ENCODE data around the gene KRTAP5-10. TPM values are rescaled to one million over a fixed set of nuclear protein-coding genes. Genes with fewer than 3 reads are reported as not detected.
A peak's percentile ranks its signal among the peaks of the same experiment; 100 is the strongest.
"Not testable (repeated sequence)": the region's sequence is repeated elsewhere in the genome, so short reads cannot be mapped to it uniquely, and the experiment has no call there.

KRTAP5-10 gene
- total and polyA plus RNA-seq, 4 experiments from 2014 or later, result not detected

GRCh38 chr11:71527576-71528210 is 37.7 kb upstream of the KRTAP5-10 start:
- Histone ChIP-seq H3K27ac (ENCODE audit: low read depth, low read length) (no peak overlapping the region), H3K9me3 (ENCODE audit: control insufficient read depth in 1 of 2, low read length in 2 of 2) (no peaks in the 10 kb centered on the region), H3K27me3 (ENCODE audit: insufficient read depth, low read length) (no peaks in the 10 kb centered on the region), H3K4me1 (ENCODE audit: insufficient read depth, low read length) (no peaks in the 10 kb centered on the region), H3K4me3 (ENCODE audit: low read length in 2 of 2) (no peak overlapping the region), H3K36me3 (ENCODE audit: insufficient read depth, low read length) (no peaks in the 10 kb centered on the region)
- H3K4me3 Mint-ChIP-seq, result no peak overlapping the region
- no peaks in the 10 kb centered on the region for H3K36me3 Mint-ChIP-seq
- ChIA-PET POLR2A (ENCODE audit: partially characterized antibody) (no interaction called here), CTCF (ENCODE audit: partially characterized antibody) (no interaction called here)
- H3K27ac Mint-ChIP-seq, result no peak overlapping the region
- intact Hi-C loops (cut with micrococcal nuclease), result no loop called here
- H3K4me1 Mint-ChIP-seq, result no peaks in the 10 kb centered on the region
- H3K9me3 Mint-ChIP-seq, result peaks cover 0 to 8% (median 0%) of the 10 kb centered on the region in 8 donors
- peaks cover 3 to 9% of the 10 kb centered on the region in 2 donors for H3K27me3 Mint-ChIP-seq
- DNase-seq, result no peak

GRCh38 chr11:71530602-71531001 is 34.8 kb upstream of the KRTAP5-10 start:
- POLR2A ChIA-PET (ENCODE audit: partially characterized antibody), result no interaction called here
- H3K27me3 ChIP-seq (ENCODE audit: insufficient read depth, low read length), result no peaks in the 10 kb centered on the region
- no peak overlapping the region for H3K4me3 ChIP-seq (ENCODE audit: low read length in 2 of 2)
- H3K27ac ChIP-seq (ENCODE audit: low read depth, low read length), result no peak overlapping the region
- Mint-ChIP-seq H3K4me1 (no peaks in the 10 kb centered on the region), H3K27me3 (peaks cover 0 to 9% of the 10 kb centered on the region in 2 donors), H3K36me3 (no peaks in the 10 kb centered on the region), H3K27ac (no peak overlapping the region), H3K9me3 (no peaks in the 10 kb centered on the region), H3K4me3 (no peak overlapping the region)
- no peaks in the 10 kb centered on the region for H3K36me3 ChIP-seq (ENCODE audit: insufficient read depth, low read length)
- no peaks in the 10 kb centered on the region for H3K9me3 ChIP-seq (ENCODE audit: control insufficient read depth in 1 of 2, low read length in 2 of 2)
- H3K4me1 ChIP-seq (ENCODE audit: insufficient read depth, low read length), result no peaks in the 10 kb centered on the region
- CTCF ChIA-PET (ENCODE audit: partially characterized antibody), result no interaction called here
- no peak for DNase-seq
- intact Hi-C loops (cut with micrococcal nuclease), result no loop called here

GRCh38 chr11:71532036-71532610 is 33.2 kb upstream of the KRTAP5-10 start:
- H3K27me3 ChIP-seq (ENCODE audit: insufficient read depth, low read length), result no peaks in the 10 kb centered on the region
- H3K4me3 Mint-ChIP-seq, result no peak overlapping the region
- H3K36me3 Mint-ChIP-seq, result no peaks in the 10 kb centered on the region
- no peak overlapping the region for H3K4me3 ChIP-seq (ENCODE audit: low read length in 2 of 2)
- peaks cover 2 to 5% of the 10 kb centered on the region in 2 donors for H3K27me3 Mint-ChIP-seq
- intact Hi-C loops (cut with micrococcal nuclease), result no loop called here
- no peak overlapping the region for H3K27ac ChIP-seq (ENCODE audit: low read depth, low read length)
- no peaks in the 10 kb centered on the region for H3K9me3 Mint-ChIP-seq
- no peak overlapping the region for H3K27ac Mint-ChIP-seq
- ChIA-PET POLR2A (ENCODE audit: partially characterized antibody) (no interaction called here), CTCF (ENCODE audit: partially characterized antibody) (no interaction called here)
- no peaks in the 10 kb centered on the region for H3K4me1 ChIP-seq (ENCODE audit: insufficient read depth, low read length)
- H3K36me3 ChIP-seq (ENCODE audit: insufficient read depth, low read length), result no peaks in the 10 kb centered on the region
- H3K4me1 Mint-ChIP-seq, result no peaks in the 10 kb centered on the region
- DNase-seq, result no peak
- H3K9me3 ChIP-seq (ENCODE audit: control insufficient read depth in 1 of 2, low read length in 2 of 2), result no peaks in the 10 kb centered on the region

GRCh38 chr11:71534711-71535608 is 30.4 kb upstream of the KRTAP5-10 start:
- H3K4me3 Mint-ChIP-seq; H3K27me3 ChIP-seq (ENCODE audit: insufficient read depth, low read length); H3K36me3 ChIP-seq (ENCODE audit: insufficient read depth, low read length); POLR2A ChIA-PET (ENCODE audit: partially characterized antibody); DNase-seq; H3K4me1 ChIP-seq (ENCODE audit: insufficient read depth, low read length); H3K27ac Mint-ChIP-seq; H3K9me3 ChIP-seq (ENCODE audit: control insufficient read depth in 1 of 2, low read length in 2 of 2); H3K27ac ChIP-seq (ENCODE audit: low read depth, low read length); CTCF ChIA-PET (ENCODE audit: partially characterized antibody); H3K4me3 ChIP-seq (ENCODE audit: low read length in 2 of 2); intact Hi-C loops (cut with micrococcal nuclease); H3K4me1 Mint-ChIP-seq; H3K9me3 Mint-ChIP-seq; H3K36me3 Mint-ChIP-seq: not testable (repeated sequence)
- peaks cover 9 to 12% of the 10 kb centered on the region in 2 donors for H3K27me3 Mint-ChIP-seq

- Histone ChIP-seq H3K4me3 (ENCODE audit: low read length in 2 of 2) (no peak overlapping the region), H3K27ac (ENCODE audit: low read depth, low read length) (no peak overlapping the region), H3K4me1 (ENCODE audit: insufficient read depth, low read length) (no peaks in the 10 kb centered on the region), H3K9me3 (ENCODE audit: control insufficient read depth in 1 of 2, low read length in 2 of 2) (no peaks in the 10 kb centered on the region), H3K36me3 (ENCODE audit: insufficient read depth, low read length) (no peaks in the 10 kb centered on the region), H3K27me3 (ENCODE audit: insufficient read depth, low read length) (no peaks in the 10 kb centered on the region)
- Mint-ChIP-seq H3K27me3 (peaks cover 8 to 15% of the 10 kb centered on the region in 2 donors), H3K27ac (no peak overlapping the region), H3K4me3 (no peak overlapping the region), H3K36me3 (peaks cover 0 to 4% of the 10 kb centered on the region in 2 donors), H3K4me1 (no peaks in the 10 kb centered on the region), H3K9me3 (peaks cover 0 to 9% (median 3%) of the 10 kb centered on the region in 8 donors)
- ChIA-PET CTCF (ENCODE audit: partially characterized antibody) (no interaction called here), POLR2A (ENCODE audit: partially characterized antibody) (no interaction called here)
- DNase-seq, result no peak
- intact Hi-C loops (cut with micrococcal nuclease), result no loop called here
Observed at GRCh38 chr11:71535825-71536224, 29.5 kb upstream of the KRTAP5-10 start.

- no peaks in the 10 kb centered on the region for H3K27me3 ChIP-seq (ENCODE audit: insufficient read depth, low read length)
- H3K27me3 Mint-ChIP-seq, result peaks cover 12 to 27% of the 10 kb centered on the region in 2 donors
- no peaks in the 10 kb centered on the region for H3K4me1 Mint-ChIP-seq
- CTCF ChIA-PET (ENCODE audit: partially characterized antibody), result no interaction called here
- no peak overlapping the region for H3K27ac Mint-ChIP-seq
- peaks cover 0 to 7% of the 10 kb centered on the region in 2 donors for H3K36me3 Mint-ChIP-seq
- H3K9me3 ChIP-seq (ENCODE audit: control insufficient read depth in 1 of 2, low read length in 2 of 2), result no peaks in the 10 kb centered on the region
- H3K27ac ChIP-seq (ENCODE audit: low read depth, low read length), result no peak overlapping the region
- H3K4me3 Mint-ChIP-seq, result no peak overlapping the region
- no peak overlapping the region for H3K4me3 ChIP-seq (ENCODE audit: low read length in 2 of 2)
- peaks cover 0 to 18% (median 8%) of the 10 kb centered on the region in 8 donors for H3K9me3 Mint-ChIP-seq
- no peaks in the 10 kb centered on the region for H3K36me3 ChIP-seq (ENCODE audit: insufficient read depth, low read length)
- intact Hi-C loops (cut with micrococcal nuclease), result no loop called here
- no peaks in the 10 kb centered on the region for H3K4me1 ChIP-seq (ENCODE audit: insufficient read depth, low read length)
- POLR2A ChIA-PET (ENCODE audit: partially characterized antibody), result no interaction called here
- DNase-seq, result no peak
Observed at GRCh38 chr11:71537537-71537936, 27.8 kb upstream of the KRTAP5-10 start.

GRCh38 chr11:71537977-71538665 is 27.2 kb upstream of the KRTAP5-10 start, which contains the start of gene KRTAP5-8:
Gene KRTAP5-8 (plus strand): TSS chr11:71538025. CDS start chr11:71538056, 31 bp downstream.
- Mint-ChIP-seq H3K27me3 (peaks cover 12 to 29% of the 10 kb centered on the region in 2 donors), H3K27ac (peak within 1 kb of the TSS in 1 of 7 donors; percentile 70), H3K9me3 (peaks cover 0 to 18% (median 8%) of the 10 kb centered on the region in 8 donors)
- H3K36me3 Mint-ChIP-seq; H3K4me3 ChIP-seq (ENCODE audit: low read length in 2 of 2); intact Hi-C loops (cut with micrococcal nuclease); CTCF ChIA-PET (ENCODE audit: partially characterized antibody); H3K9me3 ChIP-seq (ENCODE audit: control insufficient read depth in 1 of 2, low read length in 2 of 2); H3K27ac ChIP-seq (ENCODE audit: low read depth, low read length); H3K4me3 Mint-ChIP-seq; POLR2A ChIA-PET (ENCODE audit: partially characterized antibody); H3K36me3 ChIP-seq (ENCODE audit: insufficient read depth, low read length); H3K4me1 ChIP-seq (ENCODE audit: insufficient read depth, low read length); H3K27me3 ChIP-seq (ENCODE audit: insufficient read depth, low read length); H3K4me1 Mint-ChIP-seq; DNase-seq: not testable (repeated sequence)

Measured in CD4-positive, alpha-beta memory T cell (primary cell).